ENCODE measurements around the gene EXOC3L4. TPM values are rescaled to one million over a fixed set of nuclear protein-coding genes. Genes with fewer than 3 reads are reported as not detected.

The EXOC3L4 gene
- total RNA-seq, 1 experiment from 2014 or later, result 6.3 TPM

DNA sequence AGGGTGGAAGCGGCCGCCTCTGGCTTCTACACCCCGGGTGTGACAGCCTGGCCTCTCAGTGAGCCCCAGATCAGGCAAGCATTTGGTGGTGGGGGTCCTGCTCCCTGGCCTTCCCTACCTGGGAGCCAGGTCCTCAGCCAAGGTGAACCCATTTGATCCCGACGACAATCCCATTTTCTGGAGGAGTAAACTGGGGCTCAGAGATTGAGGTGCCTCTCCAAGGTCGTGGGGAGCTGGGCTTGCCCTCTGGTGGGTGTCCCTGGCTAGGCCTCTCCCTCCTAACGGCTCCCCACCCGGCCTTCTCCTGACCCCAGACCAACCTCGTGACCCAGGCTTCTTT lies 2.7 kb upstream of the EXOC3L4 start:
- ChIA-PET POLR2A (no interaction called here), CTCF (no interaction called here)
- no peak for DNase-seq
- no peaks in the 10 kb centered on the region for H3K9me3 ChIP-seq
- H3K9me3 Mint-ChIP-seq (ENCODE audit: unreplicated experiment), result no peaks in the 10 kb centered on the region
- H3K27me3 Mint-ChIP-seq (ENCODE audit: insufficient read depth, unreplicated experiment), result no peaks in the 10 kb centered on the region
- no peaks in the 10 kb centered on the region for H3K36me3 ChIP-seq (ENCODE audit: control insufficient read depth, insufficient read depth, low read length)
- peak overlapping the region; percentile 28 for H3K4me3 ChIP-seq (ENCODE audit: low read depth, low read length)
- H3K27me3 ChIP-seq (replicated peaks; ENCODE audit: control insufficient read depth, insufficient read depth, low read length), result no peaks in the 10 kb centered on the region
- TF ChIP-seq CTCF (IDR thresholded peaks at IDR 0.05; ENCODE audit: insufficient read depth in 1 of 2, low read depth in 1 of 2, low read length in 1 of 2, severe bottlenecking in 1 of 2, unreplicated experiment in 1 of 2), result no peak
- peaks cover 19% of the 10 kb centered on the region for H3K4me1 ChIP-seq
- BruUV-seq (replicated peaks), result no TSS peak
- intact Hi-C loops (cut with micrococcal nuclease; ENCODE audit: unreplicated experiment), result loop anchor here (2.0 kb wide), 1 partner anchor 13 kb away; no protein-coding TSS in a partner anchor
- no peaks in the 10 kb centered on the region for H3K36me3 Mint-ChIP-seq (ENCODE audit: insufficient read depth, unreplicated experiment)
- H3K4me1 Mint-ChIP-seq (ENCODE audit: low read depth, unreplicated experiment), result peaks cover 16% of the 10 kb centered on the region
- no peak overlapping the region for H3K4me3 Mint-ChIP-seq (ENCODE audit: unreplicated experiment)
- H3K27ac Mint-ChIP-seq (ENCODE audit: unreplicated experiment), result no peak overlapping the region

- no peak for TF ChIP-seq CTCF (IDR thresholded peaks at IDR 0.05; ENCODE audit: insufficient read depth in 1 of 2, low read depth in 1 of 2, low read length in 1 of 2, severe bottlenecking in 1 of 2, unreplicated experiment in 1 of 2)
- H3K36me3 Mint-ChIP-seq (ENCODE audit: insufficient read depth, unreplicated experiment), result no peaks in the 10 kb centered on the region
- H3K4me3 Mint-ChIP-seq (ENCODE audit: unreplicated experiment), result peak overlapping the region; percentile 62
- peaks cover 29% of the 10 kb centered on the region for H3K4me1 ChIP-seq
- no peak for DNase-seq
- no peak overlapping the region for H3K4me3 ChIP-seq (ENCODE audit: low read depth, low read length)
- POLR2A ChIA-PET, result interaction anchor here (0.6 to 1.1 kb wide), 2 partner anchors 10 to 93 kb away, joined by 3 to 5 read pairs; no protein-coding TSS in a partner anchor
- no peaks in the 10 kb centered on the region for H3K9me3 ChIP-seq
- BruUV-seq (replicated peaks), result no TSS peak
- peaks cover 18% of the 10 kb centered on the region for H3K4me1 Mint-ChIP-seq (ENCODE audit: low read depth, unreplicated experiment)
- no peaks in the 10 kb centered on the region for H3K27me3 Mint-ChIP-seq (ENCODE audit: insufficient read depth, unreplicated experiment)
- no peaks in the 10 kb centered on the region for H3K36me3 ChIP-seq (ENCODE audit: control insufficient read depth, insufficient read depth, low read length)
- H3K27me3 ChIP-seq (replicated peaks; ENCODE audit: control insufficient read depth, insufficient read depth, low read length), result no peaks in the 10 kb centered on the region
- intact Hi-C loops (cut with micrococcal nuclease; ENCODE audit: unreplicated experiment), result loop anchor here (2.0 kb wide), 1 partner anchor 15 kb away; no protein-coding TSS in a partner anchor
- peak overlapping the region; percentile 80 for H3K27ac Mint-ChIP-seq (ENCODE audit: unreplicated experiment)
- CTCF ChIA-PET, result interaction anchor here (1.1 to 3.6 kb wide), 2 partner anchors 11 to 13 kb away, joined by 3 to 23 read pairs; no protein-coding TSS in a partner anchor
- no peaks in the 10 kb centered on the region for H3K9me3 Mint-ChIP-seq (ENCODE audit: unreplicated experiment)
Observed at GRCh38 chr14:103093856-103094405, 594 bp upstream of the EXOC3L4 start.

- no peaks in the 10 kb centered on the region for H3K36me3 Mint-ChIP-seq (ENCODE audit: insufficient read depth, unreplicated experiment)
- no peaks in the 10 kb centered on the region for H3K9me3 Mint-ChIP-seq (ENCODE audit: unreplicated experiment)
- no peaks in the 10 kb centered on the region for H3K36me3 ChIP-seq (ENCODE audit: control insufficient read depth, insufficient read depth, low read length)
- peak overlapping the region; percentile 80 for H3K27ac Mint-ChIP-seq (ENCODE audit: unreplicated experiment)
- no peak for DNase-seq
- H3K4me1 Mint-ChIP-seq (ENCODE audit: low read depth, unreplicated experiment), result peaks cover 18% of the 10 kb centered on the region
- H3K4me3 Mint-ChIP-seq (ENCODE audit: unreplicated experiment), result peak overlapping the region; percentile 62
- no peak for TF ChIP-seq CTCF (IDR thresholded peaks at IDR 0.05; ENCODE audit: insufficient read depth in 1 of 2, low read depth in 1 of 2, low read length in 1 of 2, severe bottlenecking in 1 of 2, unreplicated experiment in 1 of 2)
- H3K4me1 ChIP-seq, result peaks cover 43% of the 10 kb centered on the region
- CTCF ChIA-PET, result interaction anchor here (1.1 to 3.6 kb wide), 2 partner anchors 9 to 12 kb away, joined by 3 to 23 read pairs; no protein-coding TSS in a partner anchor
- intact Hi-C loops (cut with micrococcal nuclease; ENCODE audit: unreplicated experiment), result no loop called here
- no peaks in the 10 kb centered on the region for H3K9me3 ChIP-seq
- H3K27me3 Mint-ChIP-seq (ENCODE audit: insufficient read depth, unreplicated experiment), result no peaks in the 10 kb centered on the region
- POLR2A ChIA-PET, result no interaction called here
- no TSS peak for BruUV-seq (replicated peaks)
- H3K27me3 ChIP-seq (replicated peaks; ENCODE audit: control insufficient read depth, insufficient read depth, low read length), result no peaks in the 10 kb centered on the region
- H3K4me3 ChIP-seq (ENCODE audit: low read depth, low read length), result no peak overlapping the region; the same call in 1 of the 2 replicates
Observed at GRCh38 chr14:103095210-103095778, 769 bp downstream of the EXOC3L4 start.
